Non-pigmented ciliary epithelial cell (primary cell): ENCODE measurements around the gene CASP5.
"Not testable (repeated sequence)": the region's sequence is repeated elsewhere in the genome, so short reads cannot be mapped to it uniquely, and the experiment has no call there.

ENCODE experiments used
- DNase-seq: peaks from one replicate; pipeline ENCODE4 v3.0.0-alpha.2; 2010; ENCODE audit warnings: low read depth

CASP5 gene

GRCh38 chr11:105023003-105023402, at the start of gene CASP5:
Gene CASP5 (minus strand): TSS chr11:105023168. CDS start chr11:105023136, 32 bp downstream.
- no peak for DNase-seq

GRCh38 chr11:105072080-105072479, 49.1 kb upstream of the CASP5 start:
- not testable (repeated sequence) for DNase-seq

GRCh38 chr11:105071089-105071732, 48.2 kb upstream of the CASP5 start:
- no peak for DNase-seq

GRCh38 chr11:105070306-105070705, 47.3 kb upstream of the CASP5 start:
- DNase-seq, result no peak

GRCh38 chr11:105069749-105070148, 46.8 kb upstream of the CASP5 start:
- DNase-seq, result not testable (repeated sequence)

GRCh38 chr11:105063245-105063941, 40.4 kb upstream of the CASP5 start:
- DNase-seq, result not testable (repeated sequence)

- no peak for DNase-seq
Measured at GRCh38 chr11:105057432-105057831, 34.5 kb upstream of the CASP5 start.

GRCh38 chr11:105056446-105056845, 33.5 kb upstream of the CASP5 start:
- DNase-seq, result no peak

GRCh38 chr11:105054723-105055493, 31.9 kb upstream of the CASP5 start:
- no peak for DNase-seq

GRCh38 chr11:105052487-105052886, 29.5 kb upstream of the CASP5 start:
- no peak for DNase-seq

- DNase-seq, result no peak
Measured at GRCh38 chr11:105051559-105051958, 28.6 kb upstream of the CASP5 start.

GRCh38 chr11:105049481-105049880, 26.5 kb upstream of the CASP5 start:
- DNase-seq, result no peak

- peak; percentile 92 for DNase-seq
Measured at GRCh38 chr11:105046898-105047579, 24.1 kb upstream of the CASP5 start.

- DNase-seq, result no peak
Measured at GRCh38 chr11:105045676-105046296, 22.8 kb upstream of the CASP5 start.

GRCh38 chr11:105044557-105045524, 21.9 kb upstream of the CASP5 start, which contains the start of gene CARD16:
Gene CARD16 (minus strand): TSS chr11:105045335. CDS start chr11:105045297, 38 bp downstream.
- DNase-seq, result peak; percentile 26

- DNase-seq, result no peak
Measured at GRCh38 chr11:105042178-105042577, 19.2 kb upstream of the CASP5 start.

- no peak for DNase-seq
Measured at GRCh38 chr11:105040703-105041102, 17.7 kb upstream of the CASP5 start.

- peak; percentile 30 for DNase-seq
Measured at GRCh38 chr11:105034813-105035620, 12.0 kb upstream of the CASP5 start, which contains the start of gene CASP1. Gene CASP1 (minus strand): TSS chr11:105035144. CDS start chr11:105035113, 31 bp downstream.

- not testable (repeated sequence) for DNase-seq
Measured at GRCh38 chr11:105034388-105034787, 11.4 kb upstream of the CASP5 start.
